T-helper 1 cell treated with Interleukin-12 subunit alpha and Interleukin-12 subunit beta and Interleukin-4 antibody, amounts not matched to agents 30 μg/mL and 1 μg/mL, for 36 hours (primary cell): ENCODE data around the gene CD93.

Experiments used
- H3K27ac Mint-ChIP-seq: one replicate; pipeline ENCODE4 v1.8.0; 2021; ENCODE audit warnings: mild to moderate bottlenecking, mixed read lengths
- H3K27me3 Mint-ChIP-seq: one replicate; pipeline ENCODE4 v1.8.0; 2021; ENCODE audit warnings: low read depth, mixed read lengths
- H3K36me3 Mint-ChIP-seq: one replicate; pipeline ENCODE4 v1.8.0; 2021; ENCODE audit warnings: low read depth, mixed read lengths
- H3K4me1 Mint-ChIP-seq: one replicate; pipeline ENCODE4 v1.8.0; 2021; ENCODE audit warnings: low read depth, mixed read lengths
- H3K4me3 Mint-ChIP-seq: one replicate; pipeline ENCODE4 v1.8.0; 2021; ENCODE audit warnings: mild to moderate bottlenecking, moderate library complexity, mixed read lengths
- H3K9me3 Mint-ChIP-seq: one replicate; pipeline ENCODE4 v1.8.0; 2021; ENCODE audit warnings: mixed read lengths

Gene CD93

GRCh38 chr20:23059001-23059400 lies 27.1 kb downstream of the CD93 start:
- no peaks in the 10 kb centered on the region for H3K4me1 Mint-ChIP-seq
- H3K27ac Mint-ChIP-seq: no peak overlapping the region
- H3K27me3 Mint-ChIP-seq: peaks cover 26% of the 10 kb centered on the region
- no peak overlapping the region for H3K4me3 Mint-ChIP-seq
- no peaks in the 10 kb centered on the region for H3K36me3 Mint-ChIP-seq
- H3K9me3 Mint-ChIP-seq: no peaks in the 10 kb centered on the region

GRCh38 chr20:23058240-23058639 lies 27.9 kb downstream of the CD93 start:
- Mint-ChIP-seq H3K4me1 (no peaks in the 10 kb centered on the region), H3K4me3 (no peak overlapping the region), H3K27ac (no peak overlapping the region), H3K27me3 (peaks cover 33% of the 10 kb centered on the region), H3K36me3 (no peaks in the 10 kb centered on the region), H3K9me3 (no peaks in the 10 kb centered on the region)

- Mint-ChIP-seq H3K27me3 (peaks cover 64% of the 10 kb centered on the region), H3K9me3 (no peaks in the 10 kb centered on the region), H3K4me3 (no peak overlapping the region), H3K36me3 (no peaks in the 10 kb centered on the region), H3K27ac (no peak overlapping the region), H3K4me1 (peaks cover 3% of the 10 kb centered on the region)
Observed at GRCh38 chr20:23052904-23053303, 33.2 kb downstream of the CD93 start.

GRCh38 chr20:23050847-23051627 lies 35.1 kb downstream of the CD93 start:
- no peak overlapping the region for H3K27ac Mint-ChIP-seq
- no peaks in the 10 kb centered on the region for H3K36me3 Mint-ChIP-seq
- H3K4me1 Mint-ChIP-seq: peaks cover 3% of the 10 kb centered on the region
- no peak overlapping the region for H3K4me3 Mint-ChIP-seq
- H3K27me3 Mint-ChIP-seq: peaks cover 70% of the 10 kb centered on the region
- H3K9me3 Mint-ChIP-seq: no peaks in the 10 kb centered on the region

GRCh38 chr20:23050076-23050838 lies 35.9 kb downstream of the CD93 start:
- H3K36me3 Mint-ChIP-seq: no peaks in the 10 kb centered on the region
- H3K27me3 Mint-ChIP-seq: peaks cover 70% of the 10 kb centered on the region
- H3K27ac Mint-ChIP-seq: no peak overlapping the region
- no peaks in the 10 kb centered on the region for H3K9me3 Mint-ChIP-seq
- peaks cover 3% of the 10 kb centered on the region for H3K4me1 Mint-ChIP-seq
- no peak overlapping the region for H3K4me3 Mint-ChIP-seq

- H3K9me3 Mint-ChIP-seq: no peaks in the 10 kb centered on the region
- H3K36me3 Mint-ChIP-seq: no peaks in the 10 kb centered on the region
- no peak within 1 kb of the TSS for H3K27ac Mint-ChIP-seq
- peaks cover 74% of the 10 kb centered on the region for H3K27me3 Mint-ChIP-seq
- no peak within 1 kb of the TSS for H3K4me3 Mint-ChIP-seq
- H3K4me1 Mint-ChIP-seq: peaks cover 3% of the 10 kb centered on the region
Observed at GRCh38 chr20:23049201-23050075, 36.7 kb downstream of the CD93 start, which contains the start of gene THBD. TSS of gene THBD (minus strand) at chr20:23049672. CDS start at chr20:23049504, 168 bp downstream.

- H3K36me3 Mint-ChIP-seq: no peaks in the 10 kb centered on the region
- peaks cover 3% of the 10 kb centered on the region for H3K4me1 Mint-ChIP-seq
- H3K4me3 Mint-ChIP-seq: no peak overlapping the region
- no peaks in the 10 kb centered on the region for H3K9me3 Mint-ChIP-seq
- H3K27ac Mint-ChIP-seq: no peak overlapping the region
- H3K27me3 Mint-ChIP-seq: peaks cover 74% of the 10 kb centered on the region
Observed at GRCh38 chr20:23048283-23049200, 37.6 kb downstream of the CD93 start.

GRCh38 chr20:23047738-23048214 lies 38.3 kb downstream of the CD93 start:
- no peaks in the 10 kb centered on the region for H3K9me3 Mint-ChIP-seq
- peaks cover 73% of the 10 kb centered on the region for H3K27me3 Mint-ChIP-seq
- H3K4me3 Mint-ChIP-seq: no peak overlapping the region
- no peak overlapping the region for H3K27ac Mint-ChIP-seq
- H3K36me3 Mint-ChIP-seq: no peaks in the 10 kb centered on the region
- peaks cover 3% of the 10 kb centered on the region for H3K4me1 Mint-ChIP-seq

GRCh38 chr20:23047001-23047737 lies 39.0 kb downstream of the CD93 start:
- Mint-ChIP-seq H3K27ac (no peak overlapping the region), H3K4me1 (peaks cover 3% of the 10 kb centered on the region), H3K36me3 (no peaks in the 10 kb centered on the region), H3K9me3 (no peaks in the 10 kb centered on the region), H3K27me3 (peaks cover 66% of the 10 kb centered on the region), H3K4me3 (no peak overlapping the region)

- H3K27me3 Mint-ChIP-seq: peaks cover 59% of the 10 kb centered on the region
- H3K4me3 Mint-ChIP-seq: no peak overlapping the region
- peaks cover 3% of the 10 kb centered on the region for H3K4me1 Mint-ChIP-seq
- no peak overlapping the region for H3K27ac Mint-ChIP-seq
- H3K36me3 Mint-ChIP-seq: no peaks in the 10 kb centered on the region
- no peaks in the 10 kb centered on the region for H3K9me3 Mint-ChIP-seq
Observed at GRCh38 chr20:23046431-23046830, 39.7 kb downstream of the CD93 start.

GRCh38 chr20:23043376-23043775 lies 42.7 kb downstream of the CD93 start:
- peaks cover 53% of the 10 kb centered on the region for H3K27me3 Mint-ChIP-seq

GRCh38 chr20:23042270-23042669 lies 43.9 kb downstream of the CD93 start:
- Mint-ChIP-seq H3K4me1 (no peaks in the 10 kb centered on the region), H3K9me3 (no peaks in the 10 kb centered on the region), H3K36me3 (no peaks in the 10 kb centered on the region), H3K4me3 (no peak overlapping the region), H3K27me3 (peaks cover 45% of the 10 kb centered on the region), H3K27ac (no peak overlapping the region)

More at GRCh38 chr20:23043376-23043775, 42.7 kb downstream of the CD93 start:
- Mint-ChIP-seq H3K36me3 (no peaks in the 10 kb centered on the region), H3K4me1 (no peaks in the 10 kb centered on the region), H3K27ac (no peak overlapping the region), H3K9me3 (no peaks in the 10 kb centered on the region), H3K4me3 (no peak overlapping the region)
